SH-SY5Y (cell line): ENCODE data around the gene CGB1.

ENCODE experiments used
- GATA2 ChIP-seq: IDR thresholded peaks from 2 replicates; pipeline ENCODE4 v1.6.1; 2011; ENCODE audit warnings: mild to moderate bottlenecking, low read depth, low read length
- GATA3 ChIP-seq: IDR thresholded peaks from 2 replicates; pipeline ENCODE4 v1.6.1; 2011; ENCODE audit warnings: low read depth, mild to moderate bottlenecking, low read length, moderate library complexity

- no peak for TF ChIP-seq GATA2
- TF ChIP-seq GATA3: no peak
Observed at GRCh38 chr19:49067554-49067953, 30.9 kb upstream of the CGB1 start.
